Stimulated activated CD4-positive, alpha-beta T cell treated with anti-CD3 and anti-CD28 coated beads, Interleukin-2, amount 100 ng/mL, for 4 hours (primary cell): ENCODE data around the gene EPB41L2.

Experiments used
- DNase-seq: peaks from one replicate; pipeline ENCODE4 v3.0.0-alpha.2; 2020; ENCODE audit warnings: low read depth

Gene EPB41L2

GRCh38 chr6:130864344-130864743 lies 198.7 kb downstream of the EPB41L2 start:
- no peak for DNase-seq

- no peak for DNase-seq
Observed at GRCh38 chr6:130863415-130864230, 199.4 kb downstream of the EPB41L2 start.

GRCh38 chr6:130862370-130862769 lies 200.7 kb downstream of the EPB41L2 start:
- no peak for DNase-seq

- no peak for DNase-seq
Observed at GRCh38 chr6:130859161-130859867, 203.7 kb downstream of the EPB41L2 start.

- DNase-seq: no peak
Observed at GRCh38 chr6:130858498-130859160, 204.4 kb downstream of the EPB41L2 start.

- no peak for DNase-seq
Observed at GRCh38 chr6:130858054-130858453, 205.0 kb downstream of the EPB41L2 start.

GRCh38 chr6:130853555-130854183 lies 209.4 kb downstream of the EPB41L2 start:
- DNase-seq: no peak

- no peak for DNase-seq
Observed at GRCh38 chr6:130852844-130853554, 210.0 kb downstream of the EPB41L2 start.

- no peak for DNase-seq
Observed at GRCh38 chr6:130851026-130851425, 212.0 kb downstream of the EPB41L2 start.

GRCh38 chr6:130849594-130849993 lies 213.5 kb downstream of the EPB41L2 start:
- no peak for DNase-seq

- DNase-seq: no peak
Observed at GRCh38 chr6:130848945-130849344, 214.1 kb downstream of the EPB41L2 start.

GRCh38 chr6:130847001-130847910 lies 215.8 kb downstream of the EPB41L2 start:
- DNase-seq: no peak

GRCh38 chr6:130846501-130846900 lies 216.5 kb downstream of the EPB41L2 start:
- DNase-seq: no peak

GRCh38 chr6:130843575-130844320 lies 219.3 kb downstream of the EPB41L2 start:
- no peak for DNase-seq

- DNase-seq: no peak
Observed at GRCh38 chr6:130841128-130841728, 221.8 kb downstream of the EPB41L2 start.

- DNase-seq: no peak
Observed at GRCh38 chr6:130840050-130840449, 223.0 kb downstream of the EPB41L2 start.

GRCh38 chr6:130839379-130839778 lies 223.7 kb downstream of the EPB41L2 start:
- DNase-seq: no peak

- no peak for DNase-seq
Observed at GRCh38 chr6:130838951-130839350, 224.1 kb downstream of the EPB41L2 start.

GRCh38 chr6:130838250-130838860 lies 224.7 kb downstream of the EPB41L2 start:
- DNase-seq: no peak
